Smooth muscle cell (in vitro differentiated cells): ENCODE measurements around the gene DENND5B. TPM values are rescaled to one million over a fixed set of nuclear protein-coding genes. Genes with fewer than 3 reads are reported as not detected.

Experiments
- DNase-seq: peaks from one replicate; lab custom pipeline; 2025; ENCODE audit not compliant: unreplicated experiment; lab: John Stamatoyannopoulos, UW
- H2AFZ ChIP-seq: fragments of 200-600 bp; sonication (generic); 2 replicates; pipeline ENCODE4 v1.6.0; 2016; ENCODE audit warnings: antibody characterized with exemption, low read depth, mild to moderate bottlenecking
- H3F3A ChIP-seq: fragments of 200-600 bp; sonication (generic); 2 replicates; pipeline ENCODE4 v1.6.0; 2017; ENCODE audit warnings: antibody characterized with exemption, low read depth
- H3K27ac ChIP-seq: fragments of 200-600 bp; sonication (generic); 2 replicates; pipeline ENCODE4 v1.5.1; 2016; ENCODE audit warnings: low read depth, mild to moderate bottlenecking
- H3K27me3 ChIP-seq: fragments of 200-600 bp; sonication (generic); 2 replicates; pipeline ENCODE4 v1.6.1; 2016; ENCODE audit warnings: low read depth, mild to moderate bottlenecking
- H3K36me3 ChIP-seq: fragments of 200-600 bp; sonication (generic); 2 replicates; pipeline ENCODE4 v1.5.1; 2016; ENCODE audit warnings: low read depth
- H3K4me1 ChIP-seq: fragments of 200-600 bp; sonication (generic); 2 replicates; pipeline ENCODE4 v1.5.1; 2016; ENCODE audit warnings: low read depth
- H3K4me2 ChIP-seq: fragments of 200-600 bp; sonication (generic); 2 replicates; pipeline ENCODE4 v1.6.0; 2016; ENCODE audit warnings: mild to moderate bottlenecking
- H3K4me3 ChIP-seq: fragments of 200-600 bp; sonication (generic); 2 replicates; pipeline ENCODE4 v1.5.1; 2016; ENCODE audit warnings: mild to moderate bottlenecking
- H3K79me2 ChIP-seq: fragments of 200-600 bp; sonication (generic); 2 replicates; pipeline ENCODE4 v1.6.0; 2016; ENCODE audit warnings: low read depth, mild to moderate bottlenecking
- H3K9ac ChIP-seq: fragments of 200-600 bp; sonication (generic); 2 replicates; pipeline ENCODE4 v1.6.0; 2016; ENCODE audit warnings: low read depth
- H3K9me3 ChIP-seq: fragments of 200-600 bp; sonication (generic); replicated peaks from 2 replicates; pipeline ENCODE4 v1.5.1; 2016; ENCODE audit warnings: low read depth
- H4K20me1 ChIP-seq: fragments of 200-600 bp; sonication (generic); 2 replicates; pipeline ENCODE4 v1.6.0; 2016; ENCODE audit warnings: low read depth
- CTCF ChIP-seq: fragments of 200-600 bp; sonication (generic); IDR thresholded peaks from 2 replicates; pipeline ENCODE4 v1.5.1; 2017; ENCODE audit warnings: borderline replicate concordance, mild to moderate bottlenecking, antibody characterized with exemption; ENCODE audit not compliant: insufficient read depth, poor library complexity, severe bottlenecking
- WGBS: methylation state at CpG from one replicate; pipeline ENCODE4 v1.1.7; 2016; ENCODE audit warnings: low lambda C conversion rate; 5-methylcytosine and 5-hydroxymethylcytosine counted together
- polyA plus RNA-seq: library from polyadenylated mRNA; unstranded; fragments of >200 nt; fragmentation: Nextera tagmentation; extraction: Ambion mirVana; gene quantifications from 2 replicates; pipeline ENCODE4 v1.2.1, GENCODE V29; 2016
- total RNA-seq: library from RNA; depleted of rRNA; stranded (reverse); fragments of >200 nt; gene quantifications from 2 replicates; pipeline ENCODE4 v1.2.3, GENCODE V29; 2014

Gene DENND5B
- total and polyA plus RNA-seq, 2 experiments from 2014 or later, result 12.3 to 12.7 TPM

- WGBS, result 88% methylated on average over 2 of the region's 2 CpGs
- DNase-seq, result no peak
- peaks cover 10% of the 10 kb centered on the region for H3K79me2 ChIP-seq
These were observed 23.9 kb downstream of the DENND5B start for GRCh38 chr12:31567029-31567428.

GRCh38 chr12:31566547-31566946, 24.4 kb downstream of the DENND5B start:
- H3K36me3 ChIP-seq, result no peaks in the 10 kb centered on the region
- H3K4me2 ChIP-seq, result no peak overlapping the region
- no peaks in the 10 kb centered on the region for H3K27me3 ChIP-seq
- no peak overlapping the region for H2AFZ ChIP-seq
- DNase-seq, result no peak
- WGBS, result 94% methylated on average over 2 of the region's 2 CpGs
- no peak overlapping the region for H3K4me3 ChIP-seq
- H3K4me1 ChIP-seq, result no peaks in the 10 kb centered on the region
- TF ChIP-seq CTCF, result no peak
- H4K20me1 ChIP-seq, result peaks cover 37% of the 10 kb centered on the region
- H3F3A ChIP-seq, result no peaks in the 10 kb centered on the region
- peaks cover 9% of the 10 kb centered on the region for H3K79me2 ChIP-seq
- no peaks in the 10 kb centered on the region for H3K9me3 ChIP-seq
- H3K27ac ChIP-seq, result no peak overlapping the region
- no peak overlapping the region for H3K9ac ChIP-seq

More at GRCh38 chr12:31567029-31567428, 23.9 kb downstream of the DENND5B start:
- TF ChIP-seq CTCF, result no peak
- H3K27me3 ChIP-seq, result no peaks in the 10 kb centered on the region
- H2AFZ ChIP-seq, result no peak overlapping the region
- H3K9ac ChIP-seq, result no peak overlapping the region
- H3K4me3 ChIP-seq, result no peak overlapping the region
- H3F3A ChIP-seq, result no peaks in the 10 kb centered on the region
- H3K9me3 ChIP-seq, result no peaks in the 10 kb centered on the region
- no peak overlapping the region for H3K27ac ChIP-seq
- no peaks in the 10 kb centered on the region for H3K4me1 ChIP-seq
- H3K36me3 ChIP-seq, result no peaks in the 10 kb centered on the region
- no peak overlapping the region for H3K4me2 ChIP-seq
- peaks cover 37% of the 10 kb centered on the region for H4K20me1 ChIP-seq

GRCh38 chr12:31562594-31563328, 28.2 kb downstream of the DENND5B start:
- Histone ChIP-seq H3K9ac (no peak overlapping the region), H3K27me3 (no peaks in the 10 kb centered on the region), H3K4me1 (no peaks in the 10 kb centered on the region), H3K36me3 (no peaks in the 10 kb centered on the region), H3K9me3 (no peaks in the 10 kb centered on the region), H4K20me1 (peaks cover 32% of the 10 kb centered on the region), H3K79me2 (peaks cover 18% of the 10 kb centered on the region), H3K27ac (no peak overlapping the region), H3F3A (no peaks in the 10 kb centered on the region), H3K4me2 (no peak overlapping the region), H3K4me3 (no peak overlapping the region), H2AFZ (no peak overlapping the region)
- DNase-seq, result no peak
- WGBS, result 95% methylated on average over 5 of the region's 5 CpGs
- TF ChIP-seq CTCF, result no peak

- Histone ChIP-seq H3K27me3 (no peaks in the 10 kb centered on the region), H3K4me1 (no peaks in the 10 kb centered on the region), H3F3A (no peaks in the 10 kb centered on the region), H3K79me2 (peaks cover 27% of the 10 kb centered on the region), H3K9ac (no peak overlapping the region), H3K36me3 (no peaks in the 10 kb centered on the region), H3K4me3 (no peak overlapping the region), H3K27ac (no peak overlapping the region), H2AFZ (no peak overlapping the region), H4K20me1 (peaks cover 17% of the 10 kb centered on the region), H3K4me2 (no peak overlapping the region), H3K9me3 (no peaks in the 10 kb centered on the region)
- no peak for DNase-seq
- WGBS, result 76% methylated on average over 2 of the region's 2 CpGs
- no peak for TF ChIP-seq CTCF
These were observed 30.4 kb downstream of the DENND5B start for GRCh38 chr12:31560516-31560915.
